ENCODE data around the gene OPN1SW.

GRCh38 chr7:128767475-128768110 lies 8.0 kb downstream of the OPN1SW start:
- TF ChIP-seq POLR2AphosphoS5 (IDR thresholded peaks at IDR 0.05; ENCODE audit: low read depth, low read length) (no peak), POLR2A (IDR thresholded peaks at IDR 0.05; ENCODE audit: low read depth, low read length) (no peak), TAF1 (IDR thresholded peaks at IDR 0.05; ENCODE audit: borderline replicate concordance, low read depth, low read length) (no peak)

Measured in GM12892 (cell line).